GM12874 (cell line): Measurements from ENCODE around the gene TRIM38.

Experiments
- CTCF ChIP-seq: IDR thresholded peaks from 2 replicates; pipeline ENCODE4 v1.5.1; 2011; ENCODE audit warnings: low read depth, mild to moderate bottlenecking, control low read depth, low read length, moderate library complexity; ENCODE audit not compliant: insufficient read depth

Gene TRIM38

GRCh38 chr6:25931411-25931709, 31.2 kb upstream of the TRIM38 start:
- TF ChIP-seq CTCF = no peak

GRCh38 chr6:25934156-25934555, 28.4 kb upstream of the TRIM38 start:
- no peak for TF ChIP-seq CTCF

GRCh38 chr6:25934735-25935313, 27.8 kb upstream of the TRIM38 start:
- TF ChIP-seq CTCF = no peak

GRCh38 chr6:25935953-25936352, 26.6 kb upstream of the TRIM38 start:
- no peak for TF ChIP-seq CTCF

DNA sequence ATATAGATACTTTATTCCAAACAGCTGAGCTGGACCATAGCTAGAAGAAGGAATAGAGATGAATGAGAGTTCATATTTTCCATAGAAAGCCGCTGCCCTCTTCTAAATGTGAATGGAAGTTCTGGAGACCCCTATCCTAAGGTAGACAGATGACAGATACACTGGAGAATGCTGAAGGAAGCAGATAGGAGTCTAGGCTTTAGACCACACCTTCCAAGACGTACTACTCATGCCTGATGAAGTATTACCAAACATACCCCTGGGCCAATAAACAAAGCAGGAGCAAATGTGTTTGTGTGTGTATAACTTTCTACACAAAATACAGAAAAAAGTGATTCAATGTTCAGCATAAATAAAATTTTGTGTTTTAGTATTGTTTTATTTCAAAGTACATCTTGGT, 23.0 kb upstream of the TRIM38 start:
- TF ChIP-seq CTCF = no peak

GRCh38 chr6:25942561-25943147, 19.9 kb upstream of the TRIM38 start:
- peak; percentile 42; the same call in 1 of the 2 replicates for TF ChIP-seq CTCF

- TF ChIP-seq CTCF = no peak
Measured at GRCh38 chr6:25943887-25944286, 18.7 kb upstream of the TRIM38 start.
